SK-N-MC (cell line): ENCODE data around the gene MRPS12.
"Not testable (repeated sequence)": the region's sequence is repeated elsewhere in the genome, so short reads cannot be mapped to it uniquely, and the experiment has no call there.

ENCODE experiments used
- EZH2 ChIP-seq: fragments of 200-600 bp; sonication (generic); IDR thresholded peaks from one replicate; pipeline ENCODE4 v1.6.1; 2017; ENCODE audit warnings: antibody characterized with exemption
- POLR2AphosphoS5 ChIP-seq: IDR thresholded peaks from 2 replicates; pipeline ENCODE4 v1.6.1; 2012; ENCODE audit warnings: mild to moderate bottlenecking, low read depth, low read length, borderline replicate concordance

- TF ChIP-seq POLR2AphosphoS5, EZH2: not testable (repeated sequence)
These were observed 10.7 kb downstream of the MRPS12 start for GRCh38 chr19:38941466-38941865.
